Measurements from ENCODE around the gene MYO18A.

GRCh38 chr17:29167393-29168078, 12.7 kb downstream of the MYO18A start:
- no peak for TF ChIP-seq CTCF (IDR thresholded peaks at IDR 0.05 in 2 of 3, conservative IDR thresholded peaks at IDR 0.05 in 1 of 3; ENCODE audit: control insufficient read depth in 2 of 3, extremely low read depth in 1 of 3, insufficient read depth in 1 of 3, low read depth in 3 of 3, low read length in 3 of 3)
- no peak for TF ChIP-seq NRF1 (conservative IDR thresholded peaks at IDR 0.05; ENCODE audit: low read depth, low read length)
- no peak for TF ChIP-seq POLR2A (IDR thresholded peaks at IDR 0.05; ENCODE audit: low read depth, low read length)
- TF ChIP-seq CHD4 (IDR thresholded peaks at IDR 0.05) = no peak
- TF ChIP-seq GABPA (IDR thresholded peaks at IDR 0.05; ENCODE audit: low read depth) = no peak
- TF ChIP-seq ZNF687 (IDR thresholded peaks at IDR 0.05) = no peak

Measured in GM12878 (cell line).